GM18909 (cell line): ENCODE measurements around the gene KRT23.
"Not testable (repeated sequence)": the region's sequence is repeated elsewhere in the genome, so short reads cannot be mapped to it uniquely, and the experiment has no call there.

ENCODE experiments used
- ATAC-seq: cut with Tn5 transposase; IDR thresholded peaks from one replicate; pipeline ENCODE4 v1.9.1; 2021; ENCODE audit warnings: mild to moderate bottlenecking; ENCODE audit not compliant: unreplicated experiment, poor library complexity

Gene KRT23

DNA sequence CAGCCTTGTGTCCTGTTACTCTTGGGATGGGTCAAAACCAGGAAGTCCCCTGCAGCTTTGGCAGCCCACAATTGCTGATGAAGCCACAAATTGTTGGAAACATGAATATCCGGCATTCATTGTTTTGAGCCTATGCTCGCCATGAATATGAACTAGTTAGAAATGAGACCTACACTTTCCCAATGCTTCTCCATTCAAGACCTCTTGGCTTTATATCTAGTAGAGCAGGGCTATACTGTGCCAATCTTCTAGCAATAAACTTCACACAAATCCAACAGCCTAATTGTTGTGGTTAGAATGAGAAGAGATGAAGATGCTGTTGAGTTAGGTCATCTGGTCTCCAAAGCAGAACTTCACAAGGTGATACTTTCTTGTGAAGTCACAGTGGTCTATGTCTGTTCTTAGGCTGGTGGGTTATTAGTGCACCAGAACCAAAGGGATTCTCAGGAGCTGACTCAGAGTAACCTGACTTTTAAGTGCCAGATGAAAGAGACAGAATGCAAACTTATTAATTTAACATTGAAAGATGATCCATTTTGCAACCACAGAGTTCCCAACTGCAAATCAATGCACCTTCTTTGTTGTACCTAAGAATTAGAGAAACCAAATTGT is 13.7 kb upstream of the KRT23 start:
- ATAC-seq = no peak

DNA sequence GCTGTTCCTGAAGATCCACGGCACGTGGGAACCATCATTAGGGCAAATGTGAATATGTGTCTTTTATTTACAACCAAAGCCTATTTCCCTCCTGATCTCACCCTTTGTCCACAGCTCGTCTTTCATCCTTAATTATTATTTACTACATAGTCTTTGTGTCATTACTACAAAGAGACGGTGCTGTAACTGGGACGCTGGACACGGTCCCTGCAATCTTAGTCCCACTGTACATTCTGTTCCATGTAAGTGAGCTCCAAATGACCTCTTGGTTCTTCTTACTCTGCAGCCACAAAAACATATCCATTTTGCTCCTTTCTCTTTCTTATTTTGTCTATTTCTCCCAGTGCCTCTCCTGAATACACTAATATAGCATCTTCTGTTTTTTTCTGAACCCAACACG is 12.7 kb upstream of the KRT23 start:
- ATAC-seq = no peak

DNA sequence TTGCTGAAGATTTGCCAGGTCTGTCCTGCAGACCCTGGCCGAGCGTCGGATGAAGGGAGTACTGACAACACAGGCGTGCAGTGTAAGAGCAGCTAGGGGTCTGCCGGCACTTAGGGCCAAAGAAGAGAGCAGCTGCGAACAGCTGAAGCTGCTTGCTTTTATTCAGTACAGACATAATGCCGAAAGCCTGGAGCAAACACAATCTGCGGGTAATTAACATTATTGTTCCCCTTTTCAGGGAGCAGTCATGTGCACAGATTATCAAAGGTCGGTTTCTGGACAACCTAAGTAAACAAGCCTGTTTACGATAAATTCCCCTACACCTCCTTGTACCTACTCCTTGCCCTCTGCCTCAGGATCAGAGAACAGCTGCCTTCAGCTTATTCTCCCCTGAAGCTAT is 12.0 kb upstream of the KRT23 start:
- no peak for ATAC-seq

DNA sequence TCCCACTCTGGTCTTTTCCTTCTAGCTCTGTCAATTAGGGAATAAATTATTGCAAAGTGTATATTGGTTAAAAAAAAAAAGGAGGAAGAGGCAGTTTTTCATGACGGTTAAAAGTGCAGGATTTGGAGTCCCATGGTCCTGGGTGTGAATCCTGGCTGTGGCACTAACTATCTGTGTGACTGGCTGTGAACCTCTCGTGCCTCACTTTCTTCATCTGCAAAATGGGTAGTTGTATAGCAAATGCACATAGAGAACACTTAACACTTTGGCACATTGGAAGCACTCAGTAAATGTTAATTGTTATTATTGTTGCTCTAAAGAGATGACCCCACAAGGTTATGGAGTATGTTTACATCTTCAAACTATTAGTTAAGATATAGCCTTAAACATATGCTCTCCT is 10.5 kb upstream of the KRT23 start:
- ATAC-seq = no peak

DNA sequence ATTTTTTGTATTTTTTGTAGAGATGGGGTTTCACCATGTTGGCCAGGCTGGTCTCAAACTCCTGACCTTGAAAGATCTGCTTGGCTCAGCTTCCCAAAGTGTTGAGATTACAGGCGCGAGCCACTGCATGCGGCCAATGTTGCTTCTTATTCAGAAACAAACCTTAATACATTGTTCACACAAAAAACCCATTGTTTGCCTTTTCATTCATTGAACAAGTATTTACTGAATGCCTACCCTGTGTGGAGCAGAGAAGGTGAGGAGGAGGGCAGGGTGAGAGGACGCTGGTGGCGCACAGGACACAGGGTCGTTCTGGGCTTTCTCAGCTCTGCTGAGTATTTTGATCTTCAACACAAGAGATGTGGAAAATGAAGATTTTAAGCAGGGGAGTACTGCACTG is 8.0 kb upstream of the KRT23 start:
- ATAC-seq = no peak

DNA sequence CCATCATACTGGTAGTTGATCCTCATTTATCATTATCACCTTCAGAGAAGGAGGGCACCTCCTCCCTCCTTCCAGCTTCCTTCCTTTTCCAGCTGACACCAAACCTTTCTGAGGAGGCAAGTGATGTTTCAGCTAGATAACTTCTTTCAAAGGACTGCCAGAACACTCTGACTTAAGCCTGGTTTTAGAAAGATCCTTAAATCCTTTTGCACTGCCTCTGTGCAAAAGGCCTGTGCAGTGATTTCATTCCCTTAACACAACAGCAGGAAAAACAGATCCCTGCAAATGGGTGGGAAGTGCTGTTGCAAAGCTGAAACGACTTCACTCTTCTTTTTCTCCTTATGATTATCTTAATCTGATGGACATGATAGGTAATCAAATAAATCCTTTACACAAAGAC is 7.1 kb upstream of the KRT23 start:
- ATAC-seq = no peak

DNA sequence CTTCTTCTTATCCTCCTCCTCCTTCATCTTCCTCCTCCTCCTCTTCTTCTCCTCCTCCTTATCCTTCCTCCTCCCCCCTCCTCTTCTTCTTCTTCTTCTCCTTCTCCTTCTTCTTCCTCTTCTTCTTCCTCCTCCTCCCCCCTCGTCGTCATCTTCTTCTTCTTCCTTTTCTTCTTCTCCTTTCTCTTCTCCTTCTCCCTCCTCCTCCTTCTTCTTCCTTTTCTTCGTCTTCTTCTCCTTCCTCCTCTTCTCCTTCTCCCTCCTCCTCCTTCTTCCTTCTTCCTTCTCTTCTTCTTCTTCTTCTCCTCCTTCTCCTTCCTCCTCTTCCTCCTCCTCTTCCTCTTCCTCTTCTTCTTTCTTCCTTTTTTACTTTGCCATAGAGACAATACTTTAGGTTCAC is 5.1 kb upstream of the KRT23 start:
- ATAC-seq = no peak

DNA sequence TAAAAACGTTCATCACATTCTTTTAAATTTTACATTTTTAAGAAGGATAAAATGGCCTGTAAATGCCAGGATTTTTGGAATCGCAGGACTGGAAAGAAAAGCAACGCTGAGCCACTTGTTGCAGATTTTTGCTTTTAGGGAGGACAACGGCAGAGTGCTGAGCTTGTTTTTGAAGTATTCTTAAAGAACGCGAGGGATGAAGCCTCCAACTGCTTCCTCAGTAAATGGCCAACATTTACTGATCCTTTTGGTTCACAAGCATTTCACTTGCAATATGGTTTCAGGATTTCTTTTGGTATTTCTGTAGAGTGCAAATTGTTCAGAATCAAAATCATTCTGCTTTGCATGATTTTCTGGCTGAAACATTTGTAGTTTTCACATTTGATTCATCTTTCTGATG is 2.8 kb upstream of the KRT23 start:
- no peak for ATAC-seq

DNA sequence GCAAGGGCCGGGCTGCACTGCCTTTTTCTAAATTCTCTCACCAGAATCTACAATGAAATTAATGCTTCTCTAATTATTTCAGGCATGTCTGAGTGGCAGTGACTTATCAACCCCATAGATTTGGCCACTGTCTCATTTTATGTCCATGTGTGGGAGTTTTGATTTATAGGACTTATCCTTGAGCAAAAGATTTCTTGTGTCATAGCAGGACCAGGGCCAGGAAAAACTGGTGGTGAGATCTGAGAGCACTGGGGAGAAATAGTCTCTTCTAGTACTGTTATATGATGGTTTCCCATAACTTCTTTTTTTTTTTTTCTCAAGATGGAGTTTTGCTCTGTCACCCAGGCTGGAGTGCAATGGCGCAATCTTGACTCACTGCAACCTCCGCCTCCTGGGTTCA is 1.5 kb upstream of the KRT23 start:
- ATAC-seq = no peak

DNA sequence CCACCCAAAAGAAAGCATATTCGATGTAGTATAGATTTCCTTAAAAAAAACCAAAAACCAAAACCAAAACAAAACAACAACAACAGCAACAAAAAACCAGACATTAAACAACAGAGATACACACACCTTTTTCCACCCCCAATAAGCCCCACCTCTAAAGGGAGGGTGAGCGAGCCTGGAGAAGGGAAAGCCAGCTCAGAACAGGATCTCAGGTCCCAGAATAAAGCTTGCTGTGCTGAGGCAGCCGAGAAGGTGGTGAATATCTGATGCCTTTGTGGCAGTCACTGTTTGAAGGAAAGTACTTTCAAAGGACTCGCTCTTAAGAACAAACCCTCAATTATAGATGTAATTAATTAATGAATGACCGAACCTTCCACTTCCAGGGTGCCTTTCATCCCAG is 470 bp downstream of the KRT23 start:
- no peak for ATAC-seq

DNA sequence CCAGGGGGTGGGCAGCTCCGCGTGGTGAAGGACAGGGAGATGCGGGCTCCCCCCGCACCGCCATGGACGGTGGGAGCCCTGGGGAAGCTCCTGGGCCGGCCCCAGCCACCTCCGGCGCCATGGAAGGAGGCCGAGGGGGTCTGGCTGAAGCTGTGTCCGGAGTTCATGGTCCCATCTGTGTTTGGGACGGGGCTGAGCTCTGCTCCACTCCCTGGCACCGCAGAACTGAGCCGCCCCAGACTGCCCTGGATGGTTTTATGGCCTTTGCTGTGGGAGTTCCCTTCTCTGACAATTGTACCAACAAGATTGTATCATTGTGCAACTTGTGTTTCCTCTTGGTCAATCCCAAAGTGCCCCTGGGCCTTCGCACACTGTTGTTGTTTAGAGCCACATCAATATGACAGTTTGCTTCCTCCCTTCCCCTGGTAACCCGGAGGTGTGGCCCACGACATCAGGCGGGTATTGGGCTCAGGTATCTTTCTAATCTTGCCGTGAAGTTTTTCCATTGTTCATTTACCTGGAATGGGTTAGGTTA is 942 bp downstream of the KRT23 start:
- ATAC-seq = no peak

DNA sequence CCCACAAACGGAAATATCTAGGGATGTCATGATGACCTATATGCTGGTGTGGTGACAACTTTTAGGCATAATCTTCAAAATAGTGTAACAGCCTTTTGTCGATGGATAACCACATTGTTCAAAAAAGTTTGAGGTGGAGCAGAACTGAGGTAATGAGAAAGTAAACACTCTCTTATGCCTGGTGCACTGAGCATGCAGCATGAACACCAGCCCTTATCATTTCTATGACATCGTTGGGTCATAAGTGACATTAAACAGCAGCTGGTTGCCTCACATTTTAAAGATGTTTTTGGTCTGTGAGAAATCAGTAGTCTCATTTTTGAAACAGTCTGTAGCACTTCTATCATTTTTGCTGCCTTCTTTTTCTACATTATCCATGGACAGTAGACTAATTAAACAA is 1.8 kb downstream of the KRT23 start:
- no peak for ATAC-seq

DNA sequence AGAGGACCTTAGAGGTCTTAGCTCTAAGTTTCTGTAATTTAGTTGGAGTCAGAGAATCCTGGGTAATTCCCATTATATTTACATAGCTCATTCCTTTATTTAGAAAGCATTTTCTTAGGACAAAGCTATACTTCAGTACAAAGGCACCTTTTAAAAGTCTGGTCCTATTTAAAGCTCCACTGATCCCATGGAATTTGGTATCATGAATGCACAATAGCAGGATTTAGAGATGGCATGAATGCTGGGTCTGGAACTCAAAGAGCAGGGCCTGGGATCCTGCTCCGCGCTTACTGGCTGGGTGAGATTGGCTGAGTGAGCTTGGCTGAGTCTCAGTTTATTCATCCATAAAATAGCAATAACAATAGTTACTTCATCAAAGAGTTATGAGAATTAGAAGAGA is 4.8 kb downstream of the KRT23 start:
- no peak for ATAC-seq

DNA sequence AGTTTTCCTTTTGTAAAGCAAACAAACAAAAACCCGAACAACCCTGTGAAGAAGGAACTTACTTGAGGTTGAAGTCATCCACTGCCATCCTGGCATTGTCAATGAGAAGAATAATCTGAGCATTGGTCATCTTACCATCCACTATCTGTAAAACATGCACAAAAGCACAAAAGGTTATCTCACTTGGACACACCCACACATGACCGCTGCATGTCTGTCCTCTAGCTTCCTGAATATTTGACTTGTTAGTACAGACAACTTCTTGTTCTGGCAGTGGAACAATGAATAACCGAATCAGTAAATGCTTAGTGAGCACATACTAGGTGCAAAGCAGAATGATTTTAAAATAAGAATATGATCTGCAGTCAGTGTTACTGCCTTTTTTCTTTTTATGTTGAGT is 6.1 kb downstream of the KRT23 start:
- ATAC-seq = no peak

DNA sequence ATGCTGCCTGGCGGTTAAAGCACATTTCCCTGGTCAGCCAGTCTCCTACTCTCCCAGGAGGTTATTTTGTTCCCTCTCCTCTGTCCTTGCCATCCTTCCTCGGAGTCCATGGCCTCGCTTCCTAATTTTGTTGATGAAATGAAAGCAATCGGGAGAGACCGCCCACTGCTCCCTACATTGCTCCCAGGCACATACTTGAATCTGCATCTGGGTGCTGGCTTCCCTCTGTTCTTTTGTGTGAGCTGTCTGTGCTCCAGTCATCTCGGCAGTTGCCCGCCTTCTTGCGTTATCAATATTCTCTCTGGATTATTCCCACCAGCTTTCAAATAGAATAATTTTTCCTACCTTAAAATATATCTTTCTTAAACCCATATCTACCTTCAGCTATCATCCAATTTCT is 11.1 kb downstream of the KRT23 start:
- no peak for ATAC-seq

DNA sequence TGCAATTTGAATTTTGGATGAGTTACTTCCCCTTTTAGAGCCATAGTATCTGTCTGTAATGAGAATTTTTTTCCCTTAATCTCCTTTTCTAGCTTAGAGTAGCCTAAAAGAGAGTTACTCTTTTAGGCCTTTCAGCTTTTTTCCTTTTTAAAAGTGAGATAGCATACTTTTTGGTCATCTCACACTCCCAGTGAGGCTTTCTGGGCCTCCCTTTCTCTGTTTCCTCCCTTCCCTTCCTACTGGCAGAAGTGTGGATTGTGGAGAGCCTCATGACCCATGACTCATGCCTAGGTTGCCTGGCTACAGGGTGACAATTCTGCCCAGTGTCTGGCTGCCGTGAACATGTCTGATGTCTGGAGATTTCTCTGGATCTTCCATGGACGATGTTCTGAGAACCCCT is 15.2 kb downstream of the KRT23 start:
- ATAC-seq = no peak

DNA sequence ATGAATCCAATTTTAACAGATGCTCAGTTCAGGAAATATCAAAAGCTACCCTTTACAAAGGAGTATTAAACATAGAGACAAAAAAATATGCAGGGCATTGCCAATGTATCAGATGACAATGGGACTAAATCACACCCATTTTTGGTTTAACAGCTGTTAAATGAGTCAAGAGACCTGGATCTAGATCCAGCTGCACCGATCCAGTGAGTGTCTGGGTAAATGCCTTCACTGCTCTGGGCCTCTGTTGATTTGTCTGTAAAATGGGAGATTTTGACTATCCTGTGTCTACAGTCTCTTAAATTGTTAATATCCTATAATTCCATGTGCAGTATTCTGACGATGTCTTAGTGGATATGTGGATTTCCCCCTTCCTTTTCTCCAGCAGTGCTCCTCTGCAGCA is 16.4 kb downstream of the KRT23 start:
- ATAC-seq = no peak

DNA sequence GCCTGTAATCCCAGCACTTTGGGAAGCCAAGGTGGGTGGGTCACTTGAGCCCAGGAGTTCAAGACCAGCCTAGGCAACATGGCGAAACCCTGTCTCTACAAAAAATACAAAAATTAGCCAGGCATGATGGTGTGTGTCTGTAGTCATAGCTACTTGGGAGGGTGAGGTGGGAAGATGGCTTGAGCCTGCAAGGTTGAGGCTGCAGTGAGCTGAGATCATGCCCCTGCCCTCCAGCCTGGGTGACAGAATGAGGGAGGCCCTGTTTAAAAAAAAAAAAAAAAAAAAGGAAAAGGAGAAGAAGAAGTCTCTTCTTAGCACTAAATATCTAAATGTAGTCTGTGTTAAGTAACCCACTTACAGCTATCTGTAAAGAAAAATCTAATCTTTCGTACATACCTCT is 20.3 kb downstream of the KRT23 start:
- not testable (repeated sequence) for ATAC-seq

DNA sequence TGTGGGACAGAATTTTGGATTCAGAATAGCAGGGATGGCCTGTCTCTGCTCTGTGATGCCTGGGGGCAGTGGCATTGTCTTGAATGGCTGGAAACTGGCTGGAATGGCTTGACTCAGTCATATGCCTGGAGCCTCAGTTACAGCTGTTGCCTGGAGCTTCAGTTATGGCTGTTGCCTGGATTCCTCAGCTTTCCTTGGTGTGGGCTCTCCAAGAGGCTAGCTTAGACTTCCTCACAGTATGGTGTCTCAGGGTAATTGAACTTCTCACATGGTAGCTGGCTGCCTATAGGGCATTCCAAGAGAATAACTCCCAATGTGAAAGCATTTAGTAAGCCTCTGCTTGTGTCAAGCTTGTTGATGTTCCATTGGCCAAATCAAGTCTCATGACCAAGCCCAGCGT is 21.1 kb downstream of the KRT23 start:
- ATAC-seq = no peak

DNA sequence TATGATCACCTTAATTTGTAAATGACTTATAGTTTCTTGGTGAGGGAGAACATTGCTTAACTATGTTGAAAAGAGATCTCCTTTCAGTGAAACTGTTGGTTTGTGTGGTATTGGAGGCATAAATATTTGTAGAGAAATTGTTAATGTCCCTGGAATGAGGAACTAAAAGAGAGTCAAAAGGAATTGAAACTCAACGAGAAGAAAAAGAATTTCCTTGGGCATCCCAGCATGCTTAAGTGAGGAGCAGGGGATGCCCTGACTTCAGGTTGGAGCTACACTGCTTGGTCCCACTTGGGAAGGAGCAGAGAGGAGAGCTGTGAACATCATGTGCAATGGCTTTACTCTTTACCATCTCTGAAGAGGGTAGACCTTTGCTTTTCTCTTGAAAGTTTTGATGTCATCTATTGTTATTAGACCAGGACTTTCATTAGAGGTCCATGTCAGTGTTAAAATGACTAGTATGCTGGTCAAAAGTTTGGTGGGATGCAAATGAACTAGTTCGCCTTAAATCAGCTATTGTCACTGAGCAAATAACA is 21.7 kb downstream of the KRT23 start:
- no peak for ATAC-seq

DNA sequence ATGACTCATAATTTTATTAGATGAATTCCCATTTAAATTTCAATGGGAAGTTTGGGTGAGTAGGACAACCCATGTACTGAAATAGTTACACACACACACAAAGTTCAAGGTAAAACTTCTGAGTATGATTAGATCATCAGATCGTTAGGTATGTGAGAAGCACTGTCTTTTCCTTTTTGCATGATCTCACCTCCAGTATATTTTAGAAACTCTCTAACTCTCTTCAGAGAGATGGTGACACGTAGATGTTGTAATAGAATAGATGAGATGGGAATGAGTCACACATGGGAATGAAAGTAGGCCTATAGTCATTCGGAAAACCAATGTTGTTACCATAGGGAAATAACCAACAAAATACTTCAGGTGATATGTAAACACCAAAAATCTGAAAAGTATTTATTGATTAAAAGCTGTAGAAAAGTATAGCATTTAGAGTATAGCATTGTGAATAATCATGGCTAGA is 22.2 kb downstream of the KRT23 start:
- no peak for ATAC-seq

DNA sequence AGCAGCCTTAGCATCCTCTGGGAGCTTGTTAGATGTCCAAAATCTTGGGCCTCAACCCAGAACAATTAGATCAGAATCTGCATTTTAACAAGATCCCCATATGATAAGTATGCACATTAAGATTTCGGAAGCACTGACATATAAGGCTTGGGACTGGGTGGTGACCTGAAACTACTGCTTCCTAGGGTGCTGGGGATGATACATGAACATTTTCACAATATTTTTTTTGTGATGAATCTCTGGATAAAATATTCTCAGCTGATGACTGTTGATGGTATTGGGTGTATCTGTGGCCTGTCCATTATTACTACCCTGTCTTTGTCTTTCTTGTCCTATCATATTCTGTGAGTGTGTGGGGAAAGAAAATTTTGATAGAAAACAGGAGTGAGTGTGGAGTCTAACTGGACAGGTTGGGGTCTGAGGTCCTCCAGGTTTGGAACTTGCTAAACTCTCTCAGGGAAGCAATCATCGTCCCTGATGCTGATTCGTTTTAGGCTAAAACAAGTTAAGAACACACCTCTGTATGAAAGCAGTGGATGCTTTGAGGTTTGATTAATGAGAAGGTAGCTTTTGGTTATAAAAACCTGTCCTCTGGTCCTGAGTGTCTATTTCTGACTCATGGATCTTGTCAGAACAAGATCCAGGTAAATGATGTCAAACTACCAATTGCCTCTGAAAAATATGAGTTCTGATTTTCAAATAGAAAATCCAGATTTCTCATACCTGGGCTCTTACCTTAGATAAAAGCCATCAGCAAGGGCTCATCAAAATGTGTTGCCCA is 23.2 kb downstream of the KRT23 start:
- ATAC-seq = no peak
